Measurements from ENCODE around the gene PPP1R12B.
"Not testable (repeated sequence)": the region's sequence is repeated elsewhere in the genome, so short reads cannot be mapped to it uniquely, and the experiment has no call there.

DNA sequence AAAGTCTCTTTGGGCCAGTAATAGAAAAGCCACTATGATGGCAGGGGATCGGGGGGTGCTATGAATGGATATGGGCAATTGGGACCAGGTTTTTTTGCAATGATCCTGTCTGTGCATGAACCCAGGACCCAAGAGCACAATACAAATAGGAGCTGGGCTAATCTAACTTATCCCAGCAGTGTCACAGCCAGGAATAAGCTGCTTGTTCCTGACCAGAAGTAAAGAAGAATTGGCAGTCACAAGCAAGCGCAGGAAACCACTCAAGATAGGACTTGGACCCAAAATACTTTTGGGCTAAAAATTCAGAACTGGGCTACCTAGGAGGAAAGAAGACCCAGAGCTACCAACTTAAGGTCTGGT is 172.3 kb downstream of the PPP1R12B start:
- TF ChIP-seq CTCF (IDR thresholded peaks at IDR 0.05; ENCODE audit: low read depth, low read length, poor library complexity, severe bottlenecking); EZH2phosphoT487 (IDR thresholded peaks at IDR 0.05; ENCODE audit: borderline replicate concordance, low read length): not testable (repeated sequence)
